Stimulated activated CD8-positive, alpha-beta memory T cell treated with anti-CD3 and anti-CD28 coated beads, Interleukin-4, amount 100 ng/mL, for 24 hours (primary cell): Measurements from ENCODE around the gene TMEM132A.

Experiments
- DNase-seq: peaks from one replicate; pipeline ENCODE4 v3.0.0-alpha.2; 2020; ENCODE audit warnings: low read depth

Gene TMEM132A

DNA sequence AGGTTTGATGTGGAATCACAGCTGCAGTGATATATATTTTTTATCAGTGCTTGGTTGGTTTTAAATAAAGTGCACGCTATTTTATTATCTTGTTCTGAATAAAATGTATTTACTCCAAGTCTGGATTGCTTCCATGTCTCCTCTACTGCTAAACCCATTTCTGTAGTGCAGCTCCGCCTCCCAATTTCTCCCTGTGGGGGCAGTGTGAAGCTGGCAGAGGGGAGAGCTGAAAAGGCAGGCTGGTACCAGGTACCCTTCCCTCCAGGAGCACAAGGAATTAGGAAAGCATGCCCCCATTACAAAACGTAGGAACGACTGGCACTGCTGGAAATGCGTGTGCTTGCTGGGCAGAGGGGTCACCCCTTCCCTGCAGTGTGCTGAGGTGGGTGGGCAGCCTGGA lies 934 bp upstream of the TMEM132A start:
- no peak for DNase-seq

DNA sequence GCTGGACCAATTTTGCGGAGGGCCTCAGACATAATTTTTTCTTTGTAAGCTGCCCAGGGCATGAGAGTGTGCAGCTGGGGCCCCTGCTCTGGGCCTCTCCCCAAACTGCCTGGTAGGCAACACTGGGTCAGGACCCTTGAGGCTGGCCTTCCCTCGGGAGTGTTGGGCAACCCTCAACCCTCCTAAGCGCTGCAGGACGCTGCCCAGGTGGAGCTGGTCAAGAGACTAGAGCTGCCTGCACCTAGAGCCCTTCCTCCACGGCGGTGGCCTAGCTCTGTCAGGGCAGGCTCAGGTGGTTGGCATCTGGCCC lies 505 bp upstream of the TMEM132A start:
- no peak for DNase-seq

GRCh38 chr11:60924906-60925853 lies 920 bp downstream of the TMEM132A start:
- DNase-seq, result no peak

DNA sequence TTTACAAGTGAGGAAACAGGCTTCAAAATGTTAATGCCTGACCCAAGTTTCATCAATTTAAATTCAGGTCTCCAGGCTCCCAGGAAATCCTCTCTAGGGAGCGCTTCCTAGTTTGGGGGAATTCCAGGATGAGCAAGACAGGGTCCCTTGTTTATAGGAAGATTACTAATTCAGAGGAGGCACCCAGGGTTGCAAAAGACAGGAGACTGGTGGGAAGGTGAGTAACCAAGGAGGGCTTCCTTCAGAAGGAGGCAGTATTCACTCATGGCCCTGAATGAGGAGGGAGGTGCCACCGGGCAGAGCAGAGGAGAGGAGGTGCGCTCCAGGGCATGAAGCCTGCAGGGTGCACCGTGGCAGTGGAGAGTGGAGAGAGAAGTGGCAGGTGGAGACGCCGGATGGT lies 1.6 kb downstream of the TMEM132A start:
- DNase-seq, result no peak

- no peak for DNase-seq
Observed at GRCh38 chr11:60926500-60926899, 2.2 kb downstream of the TMEM132A start.

GRCh38 chr11:60927061-60927592 lies 2.9 kb downstream of the TMEM132A start:
- no peak for DNase-seq

- DNase-seq, result no peak
Observed at GRCh38 chr11:60927600-60927999, 3.3 kb downstream of the TMEM132A start.

DNA sequence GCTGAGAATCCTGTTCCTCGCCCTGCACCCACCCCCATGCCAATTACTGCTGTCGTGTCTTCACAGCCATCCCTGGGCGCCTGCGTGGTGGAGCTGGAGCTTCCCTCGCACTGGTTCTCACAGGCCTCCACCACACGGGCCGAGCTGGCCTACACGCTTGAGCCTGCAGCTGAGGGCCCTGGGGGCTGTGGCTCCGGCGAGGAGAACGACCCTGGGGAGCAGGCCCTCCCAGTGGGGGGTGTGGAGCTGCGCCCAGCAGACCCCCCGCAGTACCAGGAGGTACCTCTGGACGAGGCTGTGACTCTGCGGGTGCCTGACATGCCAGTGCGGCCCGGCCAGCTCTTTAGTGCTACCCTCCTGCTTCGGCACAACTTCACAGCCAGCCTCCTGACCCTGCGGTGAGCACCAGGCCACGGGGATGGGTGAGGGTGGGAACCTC lies 4.3 kb downstream of the TMEM132A start:
- DNase-seq, result no peak

DNA sequence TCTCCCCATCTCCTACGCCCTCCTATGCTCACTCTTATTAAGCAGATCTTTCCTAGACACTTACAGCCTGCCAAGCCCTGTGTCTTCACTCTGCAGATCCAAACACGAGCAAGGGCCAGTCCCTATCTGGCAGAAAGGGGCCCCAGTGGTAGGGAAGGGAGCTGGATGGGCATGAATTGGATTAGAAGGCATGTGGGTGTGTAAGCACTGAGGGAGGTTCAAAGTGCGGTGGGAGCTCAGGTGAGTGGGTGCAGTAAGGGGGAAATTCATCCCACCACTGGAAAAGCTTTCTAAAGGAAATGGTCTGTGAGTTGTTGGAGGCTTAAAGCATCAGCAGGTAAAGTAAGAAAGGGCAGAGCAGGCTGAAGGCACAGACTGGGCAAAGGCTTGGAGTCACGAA lies 5.5 kb downstream of the TMEM132A start:
- no peak for DNase-seq

- no peak for DNase-seq
Observed at GRCh38 chr11:60930394-60930793, 6.1 kb downstream of the TMEM132A start.

GRCh38 chr11:60931917-60932316 lies 7.7 kb downstream of the TMEM132A start:
- no peak for DNase-seq

DNA sequence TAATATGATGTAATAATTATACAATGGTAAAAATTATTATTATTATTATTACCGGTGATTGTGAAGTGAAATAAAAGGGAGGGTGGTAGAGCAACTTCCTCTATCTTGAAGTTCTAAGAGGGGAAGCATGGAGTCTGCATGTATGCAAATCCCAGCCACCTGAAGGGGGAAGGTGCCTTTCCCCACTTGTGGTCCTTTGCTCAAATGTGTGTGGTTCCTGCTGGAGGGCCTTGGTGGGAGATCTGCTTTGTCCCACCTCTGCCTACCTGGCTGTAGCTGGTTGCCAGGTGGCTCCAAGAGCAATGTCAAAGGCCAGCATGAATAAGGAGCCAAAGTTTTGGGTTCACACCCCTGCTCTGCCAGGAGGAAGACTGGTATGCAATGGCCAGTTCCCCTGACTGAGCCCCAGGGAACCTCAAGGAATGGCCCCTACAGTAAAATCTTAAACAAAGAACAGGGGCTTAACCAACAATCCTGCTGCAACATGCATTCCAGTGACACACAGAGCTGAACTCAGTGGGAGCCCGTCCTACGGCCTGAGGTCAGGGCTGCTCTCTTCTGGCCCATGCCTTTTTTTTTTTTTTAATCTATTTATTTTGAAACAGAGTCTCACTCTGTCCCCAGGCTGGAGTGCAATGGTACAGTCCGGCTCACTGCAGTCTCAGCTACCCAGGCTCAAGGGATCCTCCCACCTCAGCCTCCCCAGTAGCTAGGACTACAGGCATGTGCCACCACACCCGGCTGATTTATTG lies 8.5 kb downstream of the TMEM132A start:
- no peak for DNase-seq

GRCh38 chr11:60933416-60934123 lies 9.3 kb downstream of the TMEM132A start:
- no peak for DNase-seq

DNA sequence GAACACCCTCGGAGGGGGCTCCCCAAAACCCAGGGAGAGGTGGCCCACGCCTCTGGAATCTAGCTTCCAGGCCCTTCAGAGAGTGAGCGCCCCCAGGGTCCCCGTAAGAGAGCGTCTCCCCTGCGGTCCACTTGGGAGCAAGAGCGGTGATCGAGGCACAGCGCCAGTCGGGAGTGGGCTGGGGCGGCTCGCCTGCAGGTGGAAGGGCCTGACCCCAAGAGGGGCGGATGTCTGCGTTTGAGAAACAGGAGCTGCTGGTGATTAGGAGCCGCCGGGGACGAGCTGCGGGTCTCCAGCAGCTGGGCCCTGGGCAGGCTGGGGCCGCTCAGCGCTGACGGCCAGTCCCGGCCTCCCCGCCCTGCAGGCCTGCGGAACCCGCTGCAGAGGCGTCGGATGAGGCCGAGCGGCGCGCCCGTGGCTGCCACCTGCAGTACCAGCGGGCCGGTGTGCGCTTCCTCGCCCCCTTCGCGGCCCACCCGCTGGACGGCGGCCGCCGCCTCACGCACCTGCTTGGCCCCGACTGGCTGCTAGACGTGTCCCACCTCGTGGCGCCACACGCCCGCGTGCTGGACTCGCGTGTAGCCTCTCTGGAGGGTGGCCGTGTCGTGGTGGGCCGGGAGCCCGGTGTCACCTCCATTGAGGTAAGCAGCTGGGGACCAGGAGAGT lies 10.0 kb downstream of the TMEM132A start:
- no peak for DNase-seq

- DNase-seq, result no peak
Observed at GRCh38 chr11:60934790-60935605, 10.7 kb downstream of the TMEM132A start.

- no peak for DNase-seq
Observed at GRCh38 chr11:60935676-60936442, 11.6 kb downstream of the TMEM132A start.

DNA sequence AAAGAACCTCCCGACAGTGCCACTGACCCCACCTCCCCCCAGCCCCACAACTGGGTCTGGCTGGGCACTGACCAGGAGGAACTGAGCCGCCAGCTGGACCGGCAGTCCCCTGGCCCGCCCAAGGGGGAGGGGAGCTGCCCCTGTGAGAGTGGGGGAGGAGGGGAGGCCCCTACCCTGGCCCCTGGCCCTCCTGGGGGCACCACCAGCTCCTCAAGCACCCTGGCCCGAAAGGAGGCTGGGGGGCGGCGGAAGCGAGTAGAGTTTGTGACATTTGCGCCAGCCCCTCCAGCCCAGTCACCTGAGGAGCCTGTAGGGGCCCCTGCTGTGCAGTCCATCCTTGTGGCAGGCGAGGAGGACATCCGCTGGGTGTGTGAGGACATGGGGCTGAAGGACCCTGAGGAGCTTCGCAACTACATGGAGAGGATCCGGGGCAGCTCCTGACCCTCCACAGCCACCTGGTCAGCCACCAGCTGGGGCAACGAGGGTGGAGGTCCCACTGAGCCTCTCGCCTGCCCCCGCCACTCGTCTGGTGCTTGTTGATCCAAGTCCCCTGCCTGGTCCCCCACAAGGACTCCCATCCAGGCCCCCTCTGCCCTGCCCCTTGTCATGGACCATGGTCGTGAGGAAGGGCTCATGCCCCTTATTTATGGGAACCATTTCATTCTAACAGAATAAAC lies 12.3 kb downstream of the TMEM132A start:
- no peak for DNase-seq

- no peak for DNase-seq
Observed at GRCh38 chr11:60937144-60937527, 12.9 kb downstream of the TMEM132A start.

DNA sequence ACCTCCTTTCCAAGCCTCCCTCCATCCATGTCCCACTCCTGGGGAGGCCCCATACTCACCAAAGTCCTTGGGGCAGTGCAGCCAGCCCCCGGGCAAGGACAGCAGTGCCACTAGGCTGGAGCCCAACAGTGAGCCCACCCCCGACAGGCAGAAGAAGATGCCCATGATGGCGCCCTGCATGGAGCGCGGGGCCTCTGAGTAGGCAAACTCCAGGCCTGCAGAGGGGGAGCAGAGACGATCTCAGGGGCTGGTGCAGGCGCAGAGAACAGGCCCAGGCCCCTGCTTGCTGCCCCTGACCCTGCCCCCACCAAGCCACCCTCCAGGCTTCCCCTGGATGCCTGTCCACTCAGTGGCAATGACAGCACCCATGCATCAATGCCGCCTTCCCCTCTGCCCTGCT lies 13.6 kb downstream of the TMEM132A start:
- no peak for DNase-seq

DNA sequence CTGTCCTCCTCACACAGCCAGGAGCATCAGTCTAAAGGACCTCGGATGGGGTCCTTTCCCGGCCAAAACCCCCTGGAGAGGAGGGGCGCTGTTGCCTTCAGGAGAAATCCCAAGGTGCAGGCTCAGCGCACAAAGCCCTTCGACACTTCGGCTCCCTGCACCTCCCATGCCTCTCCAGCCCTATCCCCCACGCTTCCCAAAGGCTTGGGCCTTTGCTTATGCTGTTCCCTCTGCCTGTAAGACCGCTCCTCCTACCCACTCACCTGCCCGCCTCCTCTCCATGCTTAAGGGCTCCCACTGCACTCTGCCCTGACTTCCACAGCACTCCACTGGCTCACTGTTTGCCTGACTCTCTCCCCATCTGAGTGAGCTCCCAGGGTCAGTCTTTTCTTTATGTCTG lies 14.2 kb downstream of the TMEM132A start:
- DNase-seq, result no peak
